ENCODE results near the gene ESX1.
"Not testable (repeated sequence)": the region's sequence is repeated elsewhere in the genome, so short reads cannot be mapped to it uniquely, and the experiment has no call there.

ESX1 gene

DNA sequence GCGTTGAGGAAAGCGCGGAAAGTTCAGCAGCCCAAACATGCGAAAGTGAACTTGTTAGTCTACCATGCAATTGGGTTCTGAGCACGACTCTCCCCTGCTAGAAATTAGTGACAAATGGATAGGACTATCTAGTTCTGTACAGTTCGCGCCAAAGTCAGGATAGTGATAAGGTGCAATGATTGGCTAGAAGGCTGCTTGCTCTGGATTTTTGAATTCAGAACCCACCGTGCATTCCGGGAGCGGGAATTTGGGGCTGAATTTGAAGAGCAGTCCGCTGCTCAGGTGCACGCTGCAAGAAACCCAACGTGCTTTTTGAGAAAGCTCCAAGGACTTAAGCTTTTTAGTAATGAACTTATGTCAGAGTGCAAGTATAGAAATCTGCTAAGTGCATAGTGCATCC, 732 bp upstream of the ESX1 start:
- no peak overlapping the region for H3K9ac ChIP-seq (ENCODE audit: low read length)
- H3K9me3 ChIP-seq (ENCODE audit: control insufficient read depth, insufficient read depth, low read depth, low read length) = no peaks in the 10 kb centered on the region
- no peaks in the 10 kb centered on the region for H3K36me3 ChIP-seq (ENCODE audit: control insufficient read depth, insufficient read depth, low read length)
- H3K27ac ChIP-seq (ENCODE audit: low read depth, low read length) = no peak overlapping the region
- H3K27me3 ChIP-seq (ENCODE audit: control insufficient read depth, insufficient read depth, low read length) = peaks cover 100% of the 10 kb centered on the region
- H3K4me3 ChIP-seq (ENCODE audit: low read depth, low read length) = peak overlapping the region; percentile 18; the same call in 1 of the 2 replicates
- H3K4me1 ChIP-seq (ENCODE audit: control insufficient read depth, insufficient read depth, low read length) = peaks cover 10% of the 10 kb centered on the region; the same call in 1 of the 2 replicates

DNA sequence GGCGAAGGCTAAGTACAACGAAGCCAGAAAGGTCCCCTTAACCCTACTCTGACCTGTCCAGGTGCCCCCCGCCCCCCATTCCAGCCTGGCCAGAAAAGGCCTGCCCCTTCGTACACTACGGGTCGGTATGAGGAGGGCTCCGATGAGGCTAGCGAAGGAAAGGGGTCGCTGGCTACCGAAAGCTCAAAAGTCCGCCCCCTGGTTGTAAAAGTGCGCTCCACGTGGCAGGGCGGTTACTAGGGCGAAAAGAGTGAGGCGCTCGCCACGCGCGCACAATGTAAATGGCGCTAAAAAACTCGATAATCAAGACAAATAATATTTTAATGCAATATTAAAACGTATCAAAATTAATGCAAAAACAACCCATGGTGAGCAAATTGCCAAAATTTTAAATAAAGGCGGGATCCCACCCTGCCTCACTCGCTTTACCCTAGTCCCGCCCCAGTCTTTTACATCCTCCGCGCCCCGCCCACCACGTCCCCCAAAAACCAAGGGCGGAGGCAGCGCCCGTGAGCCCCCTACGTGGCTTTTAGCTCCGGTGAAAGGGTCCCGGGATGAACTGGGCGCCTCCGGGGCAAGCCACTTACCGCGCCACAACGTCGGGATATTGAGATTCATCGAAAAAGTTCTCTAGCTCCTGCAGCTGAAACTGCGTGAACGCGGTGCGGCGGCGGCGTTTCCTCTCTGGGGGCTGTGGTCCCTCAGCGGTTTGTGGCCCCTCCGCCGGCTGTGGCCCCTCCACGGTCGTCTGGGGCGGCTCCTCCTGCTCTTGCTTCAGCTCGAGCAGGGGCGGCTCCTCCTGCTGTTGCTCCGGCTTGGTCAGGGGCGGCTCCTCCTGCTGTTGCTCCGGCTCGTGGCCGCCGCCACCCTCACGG, 929 bp downstream of the ESX1 start:
- Histone ChIP-seq H3K4me3 (ENCODE audit: low read depth, low read length) (peak overlapping the region; percentile 48), H3K4me1 (ENCODE audit: control insufficient read depth, insufficient read depth, low read length) (peaks cover 10% of the 10 kb centered on the region; the same call in 1 of the 2 replicates), H3K36me3 (ENCODE audit: control insufficient read depth, insufficient read depth, low read length) (no peaks in the 10 kb centered on the region), H3K27ac (ENCODE audit: low read depth, low read length) (no peak overlapping the region), H3K9me3 (ENCODE audit: control insufficient read depth, insufficient read depth, low read depth, low read length) (no peaks in the 10 kb centered on the region), H3K9ac (ENCODE audit: low read length) (no peak overlapping the region), H3K27me3 (ENCODE audit: control insufficient read depth, insufficient read depth, low read length) (peaks cover 98% of the 10 kb centered on the region)

DNA sequence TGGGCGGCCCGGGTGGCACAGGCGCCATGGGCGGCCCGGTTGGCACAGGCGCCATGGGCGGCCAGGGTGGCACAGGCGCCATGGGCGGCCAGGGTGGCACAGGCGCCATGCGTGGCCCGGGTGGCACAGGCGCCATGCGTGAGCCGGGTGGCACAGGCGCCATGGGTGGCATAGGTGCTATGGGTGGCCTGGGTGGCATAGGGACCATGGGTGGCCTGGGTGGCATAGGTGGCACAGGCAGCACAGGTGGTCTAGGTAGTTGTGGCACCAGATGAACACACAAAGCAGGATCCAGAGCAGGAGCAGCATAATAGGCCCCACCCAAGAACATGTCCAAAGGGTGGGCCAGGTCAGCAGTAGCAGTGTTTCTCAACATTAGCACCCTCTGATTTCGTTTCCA, 4.3 kb downstream of the ESX1 start:
- peaks cover 98% of the 10 kb centered on the region for H3K27me3 ChIP-seq (ENCODE audit: control insufficient read depth, insufficient read depth, low read length)
- H3K36me3 ChIP-seq (ENCODE audit: control insufficient read depth, insufficient read depth, low read length) = no peaks in the 10 kb centered on the region
- H3K9ac ChIP-seq (ENCODE audit: low read length) = no peak overlapping the region
- 0 out of 2 replicates have a peak, but pooled peaks cover 6% of the 10 kb centered on the region for H3K4me1 ChIP-seq (ENCODE audit: control insufficient read depth, insufficient read depth, low read length)
- H3K27ac ChIP-seq (ENCODE audit: low read depth, low read length) = no peak overlapping the region
- H3K9me3 ChIP-seq (ENCODE audit: control insufficient read depth, insufficient read depth, low read depth, low read length) = no peaks in the 10 kb centered on the region
- H3K4me3 ChIP-seq (ENCODE audit: low read depth, low read length) = no peak overlapping the region

DNA sequence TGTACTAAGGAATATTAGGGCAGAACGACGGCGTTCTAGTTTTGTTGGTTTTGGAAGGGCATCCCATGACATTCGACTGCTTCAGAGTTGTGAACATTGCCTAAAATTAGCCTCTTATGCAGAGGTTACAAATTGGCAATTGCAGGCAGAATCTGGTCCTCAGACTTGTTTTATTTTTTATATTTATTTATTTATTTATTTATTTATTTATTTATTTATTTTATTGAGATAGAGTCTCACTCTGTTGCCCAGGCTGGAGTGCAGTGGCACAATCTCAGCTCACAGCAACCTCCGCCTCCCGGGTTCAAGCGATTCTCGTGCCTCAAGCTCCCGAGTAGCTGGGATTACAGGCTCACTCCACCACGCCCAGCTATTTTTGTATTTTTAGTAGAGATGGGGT, 24.7 kb downstream of the ESX1 start:
- not testable (repeated sequence) for H3K4me1 ChIP-seq (ENCODE audit: control insufficient read depth, insufficient read depth, low read length); H3K4me3 ChIP-seq (ENCODE audit: low read depth, low read length); H3K36me3 ChIP-seq (ENCODE audit: control insufficient read depth, insufficient read depth, low read length); H3K9me3 ChIP-seq (ENCODE audit: control insufficient read depth, insufficient read depth, low read depth, low read length); H3K9ac ChIP-seq (ENCODE audit: low read length); H3K27ac ChIP-seq (ENCODE audit: low read depth, low read length)
- peaks cover 47% of the 10 kb centered on the region for H3K27me3 ChIP-seq (ENCODE audit: control insufficient read depth, insufficient read depth, low read length)

DNA sequence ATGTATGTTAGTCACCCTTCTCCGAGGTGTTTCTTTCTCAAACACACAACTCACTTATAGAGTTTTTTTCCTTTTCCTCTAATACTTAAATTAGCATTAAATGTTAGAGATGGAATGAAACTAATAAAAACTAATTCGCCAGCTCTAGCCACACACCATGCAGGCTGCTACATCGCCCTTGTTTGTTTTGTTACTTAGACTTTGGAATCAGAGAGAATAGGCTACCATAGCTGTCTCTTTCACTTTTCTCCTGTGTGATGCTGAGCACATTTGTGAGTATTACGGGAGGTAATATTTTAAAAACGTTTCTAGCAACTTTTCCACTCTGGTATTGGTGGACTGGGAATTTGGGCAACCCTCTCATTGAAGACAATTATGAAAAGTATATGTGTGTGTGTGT, 43.5 kb downstream of the ESX1 start:
- no peak overlapping the region for H3K27ac ChIP-seq (ENCODE audit: low read depth, low read length)
- H3K9me3 ChIP-seq (ENCODE audit: control insufficient read depth, insufficient read depth, low read depth, low read length) = no peaks in the 10 kb centered on the region
- no peaks in the 10 kb centered on the region for H3K36me3 ChIP-seq (ENCODE audit: control insufficient read depth, insufficient read depth, low read length)
- H3K9ac ChIP-seq (ENCODE audit: low read length) = no peak overlapping the region
- no peak overlapping the region for H3K4me3 ChIP-seq (ENCODE audit: low read depth, low read length)
- no peaks in the 10 kb centered on the region for H3K4me1 ChIP-seq (ENCODE audit: control insufficient read depth, insufficient read depth, low read length)
- H3K27me3 ChIP-seq (ENCODE audit: control insufficient read depth, insufficient read depth, low read length) = peaks cover 47% of the 10 kb centered on the region

DNA sequence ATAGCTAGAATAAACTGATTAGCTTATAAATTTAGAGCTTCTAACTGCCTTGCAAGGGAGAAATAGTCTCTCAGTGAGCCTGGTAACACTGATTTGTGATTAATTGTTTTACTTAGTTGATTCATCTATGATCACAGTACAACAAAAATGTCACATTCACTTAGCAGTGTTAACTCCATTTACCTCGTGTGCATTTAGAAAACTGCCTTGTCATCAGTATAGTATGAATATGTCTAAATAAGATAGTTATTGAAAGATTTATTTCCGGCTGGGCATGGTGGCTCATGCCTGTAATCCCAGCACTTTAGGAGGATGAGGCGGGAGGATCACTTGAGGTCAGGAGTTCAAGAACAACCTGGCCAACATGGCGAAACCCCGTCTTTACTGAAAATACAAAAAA, 49.2 kb downstream of the ESX1 start:
- H3K9me3 ChIP-seq (ENCODE audit: control insufficient read depth, insufficient read depth, low read depth, low read length) = no peaks in the 10 kb centered on the region

More for the DNA sequence above, 49.2 kb downstream of the ESX1 start:
- H3K36me3 ChIP-seq (ENCODE audit: control insufficient read depth, insufficient read depth, low read length) = no peaks in the 10 kb centered on the region
- no peak overlapping the region for H3K4me3 ChIP-seq (ENCODE audit: low read depth, low read length)
- H3K27ac ChIP-seq (ENCODE audit: low read depth, low read length) = no peak overlapping the region
- peaks cover 14% of the 10 kb centered on the region for H3K27me3 ChIP-seq (ENCODE audit: control insufficient read depth, insufficient read depth, low read length)
- no peaks in the 10 kb centered on the region for H3K4me1 ChIP-seq (ENCODE audit: control insufficient read depth, insufficient read depth, low read length)
- H3K9ac ChIP-seq (ENCODE audit: low read length) = no peak overlapping the region
